ENCODE measurements around the gene SCAMP4.

Gene SCAMP4

DNA sequence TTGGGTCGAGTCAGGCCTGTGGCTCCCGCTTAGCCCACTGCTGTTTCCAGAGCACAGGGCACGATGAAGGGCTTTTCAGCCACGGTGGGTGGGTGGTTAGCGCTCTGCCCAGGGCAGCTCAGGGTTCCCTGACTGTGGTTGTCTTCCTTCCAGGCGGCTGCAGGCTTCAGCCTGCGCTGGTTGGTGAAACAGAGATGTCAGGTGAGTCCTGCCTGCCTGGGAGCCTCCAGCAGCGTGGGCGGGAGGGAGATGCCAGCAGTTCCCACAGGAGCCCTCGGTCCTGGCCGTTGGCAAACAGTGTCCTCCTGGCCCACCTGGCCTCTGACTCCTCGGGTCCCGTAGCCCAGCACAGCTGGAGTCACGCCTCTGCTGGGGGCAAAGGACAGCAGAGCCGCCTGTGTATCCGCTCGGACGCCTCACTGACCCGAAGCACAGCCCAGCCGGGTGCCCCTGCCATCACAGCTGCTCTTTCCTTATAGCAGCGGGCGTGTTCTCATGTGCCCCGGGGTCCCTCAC is 9.7 kb downstream of the SCAMP4 start:
- DNase-seq: no peak

DNA sequence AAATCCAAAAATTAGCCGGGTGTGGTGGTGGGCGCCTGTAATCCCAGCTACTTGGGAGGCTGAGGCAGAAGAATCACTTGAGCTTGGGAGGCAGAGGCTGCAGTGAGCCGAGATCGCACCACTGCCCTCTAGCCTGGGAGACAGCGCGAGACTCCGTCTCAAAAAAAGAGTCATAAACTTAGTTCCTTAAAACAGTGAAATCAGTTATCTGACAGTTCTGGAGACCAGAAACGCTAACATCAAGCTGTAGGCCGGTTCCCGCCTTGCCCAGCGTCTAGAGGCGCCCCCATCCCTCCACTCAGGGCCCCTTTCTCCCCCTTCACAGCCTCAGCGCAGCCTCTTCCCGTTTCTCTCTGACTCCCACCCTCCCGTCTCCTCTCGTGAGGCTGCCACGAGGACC is 11.9 kb downstream of the SCAMP4 start:
- DNase-seq: no peak

DNA sequence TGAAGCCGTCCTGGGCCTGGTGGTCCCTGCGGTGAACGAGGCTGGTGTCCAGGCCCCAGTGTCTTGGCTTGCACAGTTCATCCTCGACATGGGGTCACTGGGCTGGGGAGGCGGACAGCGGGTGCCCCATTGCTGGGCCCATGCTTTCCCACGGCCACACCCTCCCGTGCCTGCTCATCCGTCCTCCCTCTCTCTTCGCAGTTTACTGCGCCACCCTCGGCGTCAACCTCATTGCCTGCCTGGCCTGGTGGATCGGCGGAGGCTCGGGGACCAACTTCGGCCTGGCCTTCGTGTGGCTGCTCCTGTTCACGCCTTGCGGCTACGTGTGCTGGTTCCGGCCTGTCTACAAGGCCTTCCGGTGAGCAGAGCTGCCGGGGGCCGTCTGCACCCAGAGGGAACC is 12.7 kb downstream of the SCAMP4 start:
- no peak for DNase-seq

DNA sequence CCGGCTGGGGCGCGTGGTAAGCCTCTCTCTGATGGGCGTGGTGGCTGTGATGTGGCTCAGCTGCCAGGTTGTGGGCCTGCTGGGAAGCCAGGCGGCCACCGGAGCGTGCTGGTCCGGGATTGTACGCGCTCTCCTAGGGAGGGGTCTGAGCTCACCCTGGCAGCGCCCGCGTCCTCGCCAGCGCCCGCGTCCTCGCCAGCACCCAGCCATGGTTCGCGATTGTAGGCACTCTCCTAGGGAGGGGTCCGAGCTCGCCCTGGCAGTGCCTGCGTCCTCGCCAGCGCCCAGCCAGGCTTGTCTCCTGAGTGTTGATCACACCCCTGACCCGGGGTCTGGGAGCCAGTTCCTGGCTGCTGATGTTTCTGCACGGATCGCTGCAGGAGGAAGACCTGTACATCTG is 13.8 kb downstream of the SCAMP4 start:
- DNase-seq: no peak

DNA sequence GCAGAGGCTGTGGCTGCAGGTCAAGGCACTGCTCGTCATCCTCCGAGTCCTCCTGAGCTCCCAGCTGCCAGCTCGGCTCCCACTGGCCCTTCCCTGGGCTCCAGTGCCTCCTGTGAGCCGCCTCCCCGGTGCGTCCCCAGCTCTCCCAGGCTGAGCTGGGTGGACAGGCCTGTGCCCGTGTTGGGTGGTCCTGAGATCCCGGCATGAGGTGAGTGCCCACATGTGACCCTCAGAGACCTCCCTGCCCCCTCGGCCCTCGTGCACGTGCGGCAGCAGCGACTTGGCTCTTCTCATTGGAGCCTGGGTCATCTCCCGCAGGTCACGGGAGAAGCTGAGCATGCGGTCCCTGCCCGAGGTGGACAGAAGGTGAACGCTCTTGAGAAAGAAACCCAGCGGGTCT is 15.4 kb downstream of the SCAMP4 start:
- no peak for DNase-seq

DNA sequence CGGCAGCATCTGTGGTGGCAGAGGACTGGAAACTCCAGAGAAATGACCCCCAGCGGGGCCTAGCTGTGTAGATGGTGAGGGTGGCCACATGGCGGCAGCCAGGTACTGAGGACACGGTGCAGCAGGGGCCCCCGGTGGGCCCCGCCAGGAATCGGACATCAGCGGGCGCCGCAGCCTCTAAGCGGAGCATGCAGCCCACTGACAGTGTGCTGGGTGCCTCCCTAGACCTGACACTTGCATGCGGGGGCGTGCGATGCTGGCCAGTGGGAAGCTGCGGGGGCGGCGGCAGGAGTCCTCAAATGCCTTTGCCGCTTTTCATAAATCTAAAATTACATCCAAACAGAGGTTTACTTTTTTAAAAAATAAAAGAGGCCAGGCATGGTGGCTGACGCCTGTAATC is 16.1 kb downstream of the SCAMP4 start:
- no peak for DNase-seq

DNA sequence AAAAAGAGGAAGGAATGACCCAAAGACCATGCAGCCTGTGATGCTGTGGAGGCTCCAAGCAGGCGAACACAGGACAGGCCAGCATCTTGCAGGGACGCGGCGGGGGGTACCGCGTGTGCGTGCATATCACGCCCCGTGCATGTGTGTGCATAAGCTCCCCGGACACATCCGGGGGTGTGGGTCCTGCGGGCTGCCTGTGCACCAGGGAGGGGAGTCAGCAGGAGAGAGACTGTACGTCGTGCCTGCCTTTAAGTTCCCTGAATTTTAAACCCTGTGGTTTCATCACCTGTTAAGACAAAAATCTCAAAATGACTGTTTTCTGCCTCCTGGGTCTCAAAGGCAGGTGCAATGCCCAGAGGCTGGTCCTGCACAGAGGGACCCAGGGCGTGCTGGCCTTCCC is 16.6 kb downstream of the SCAMP4 start:
- DNase-seq: peak; percentile 57

DNA sequence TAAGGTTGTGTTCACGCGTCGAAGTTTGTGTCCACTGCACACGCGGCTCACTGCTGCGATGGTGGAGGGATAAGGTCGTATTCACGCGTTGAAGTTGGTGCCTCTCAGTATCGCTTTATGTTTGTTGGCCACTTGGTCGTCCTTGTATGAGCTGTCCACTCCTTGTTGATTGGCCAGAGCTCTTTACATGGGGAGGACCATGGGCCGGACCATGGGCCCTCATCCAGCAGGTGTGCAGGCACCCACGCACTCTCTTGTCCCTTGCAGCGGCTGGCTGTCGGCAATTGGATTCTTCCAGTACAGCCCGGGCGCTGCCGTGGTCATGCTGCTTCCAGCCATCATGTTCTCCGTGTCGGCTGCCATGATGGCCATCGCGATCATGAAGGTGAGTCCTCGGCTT is 17.6 kb downstream of the SCAMP4 start:
- DNase-seq: no peak

DNA sequence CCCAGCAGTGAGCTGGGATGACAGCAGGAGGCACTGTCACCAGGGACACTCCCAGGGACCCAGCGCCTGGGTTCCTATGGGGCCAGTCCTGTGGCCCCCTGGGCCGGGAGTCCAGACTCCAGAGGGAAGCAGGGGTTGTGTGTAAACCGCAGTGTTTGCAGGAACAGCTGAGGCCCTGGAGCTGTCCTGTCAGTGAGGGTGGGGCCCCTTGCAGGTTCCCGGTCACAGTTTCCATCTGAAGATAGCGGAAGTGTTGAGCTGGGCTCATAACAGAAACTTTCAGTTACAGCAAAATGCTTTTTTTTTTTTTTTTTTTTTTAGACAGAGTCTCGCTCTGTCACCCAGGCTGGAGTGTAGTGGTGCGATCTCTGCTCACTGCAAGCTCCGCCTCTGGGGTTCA is 18.1 kb downstream of the SCAMP4 start:
- peak; percentile 81 for DNase-seq

DNA sequence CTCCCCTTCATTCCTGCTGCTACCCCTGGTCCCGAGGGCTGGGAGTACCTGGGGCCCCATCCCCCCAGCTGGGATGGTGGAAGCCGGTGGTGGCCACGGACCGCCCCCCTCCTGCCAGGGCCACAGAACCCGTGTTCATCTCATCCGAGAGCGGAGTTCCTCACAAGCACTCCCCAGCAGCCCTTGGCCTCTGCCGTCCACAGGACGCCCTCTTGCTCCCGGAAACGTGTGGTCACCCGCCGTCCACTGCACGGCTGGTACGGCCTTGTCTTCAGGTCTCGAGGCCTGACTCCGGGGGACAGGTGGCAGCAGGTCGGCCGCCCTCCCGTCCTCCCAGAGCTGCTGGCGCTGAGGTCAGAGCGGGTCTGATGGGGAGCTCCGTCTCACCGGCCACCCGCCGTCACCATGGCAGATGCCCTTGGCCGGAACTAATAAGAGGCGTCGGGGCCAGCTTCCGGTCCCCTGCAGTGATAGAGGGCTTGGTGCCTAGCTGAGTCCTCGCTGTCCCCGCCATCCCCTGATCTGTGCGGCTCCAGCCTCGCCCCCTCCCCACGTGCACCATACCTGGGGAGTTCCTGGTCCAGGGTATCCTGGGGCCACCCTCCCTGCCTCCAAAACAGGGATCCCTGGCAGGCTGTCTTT is 19.2 kb downstream of the SCAMP4 start:
- DNase-seq: no peak

DNA sequence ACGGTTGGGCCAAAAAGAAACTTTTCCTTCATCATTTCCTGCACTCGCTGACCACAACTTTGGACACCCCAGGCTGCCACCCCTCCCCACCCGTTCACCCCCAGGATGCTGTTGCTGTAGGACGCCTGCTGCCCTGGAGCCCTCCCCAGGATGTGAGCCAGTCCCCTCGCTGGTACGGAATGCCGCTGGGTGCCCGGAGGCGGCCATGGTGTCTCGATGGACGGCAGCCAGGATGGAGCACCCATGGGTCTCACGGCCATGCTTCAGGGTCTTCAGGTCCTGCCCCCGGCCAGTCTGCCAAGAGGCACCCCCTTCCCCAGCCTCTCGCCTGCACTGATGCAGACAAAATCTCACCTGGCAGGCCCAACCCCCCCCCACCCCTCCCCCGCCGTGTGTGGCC is 20.3 kb downstream of the SCAMP4 start:
- no peak for DNase-seq

DNA sequence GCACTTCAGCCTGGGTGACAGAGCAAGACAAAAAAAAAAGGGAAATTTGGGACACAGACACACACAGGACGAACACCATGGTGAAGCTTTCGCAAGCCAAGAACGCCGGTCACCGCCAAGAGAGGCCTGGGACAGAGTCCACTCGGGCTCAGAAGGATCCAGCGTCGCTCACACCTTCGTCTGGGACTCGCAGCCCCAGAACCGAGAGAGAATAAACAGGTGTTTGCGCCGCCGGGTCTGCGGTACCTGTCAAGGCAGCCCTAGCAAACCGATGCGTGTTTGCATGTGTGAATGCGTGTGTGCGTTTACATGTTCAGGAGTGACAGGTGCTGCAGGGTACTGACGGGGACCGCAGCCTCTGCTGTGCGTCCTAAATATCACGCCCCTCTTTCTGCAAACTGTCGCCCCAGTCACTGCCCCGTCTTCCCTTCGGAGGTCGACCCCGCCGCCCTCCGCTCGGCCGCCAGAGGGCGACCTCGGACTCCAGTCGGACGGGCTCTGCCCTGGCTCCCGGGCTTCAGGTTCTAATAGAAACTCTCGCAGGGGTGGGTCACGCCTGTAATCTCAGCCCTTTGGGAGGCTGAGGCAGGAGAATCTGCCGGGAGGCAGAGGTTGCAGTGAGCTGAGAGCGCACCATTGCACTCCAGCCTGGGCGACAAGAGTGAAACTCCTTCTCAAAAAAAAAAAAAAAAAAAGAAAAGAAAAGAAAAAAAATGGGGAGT is 24.0 kb downstream of the SCAMP4 start:
- DNase-seq: peak; percentile 88

DNA sequence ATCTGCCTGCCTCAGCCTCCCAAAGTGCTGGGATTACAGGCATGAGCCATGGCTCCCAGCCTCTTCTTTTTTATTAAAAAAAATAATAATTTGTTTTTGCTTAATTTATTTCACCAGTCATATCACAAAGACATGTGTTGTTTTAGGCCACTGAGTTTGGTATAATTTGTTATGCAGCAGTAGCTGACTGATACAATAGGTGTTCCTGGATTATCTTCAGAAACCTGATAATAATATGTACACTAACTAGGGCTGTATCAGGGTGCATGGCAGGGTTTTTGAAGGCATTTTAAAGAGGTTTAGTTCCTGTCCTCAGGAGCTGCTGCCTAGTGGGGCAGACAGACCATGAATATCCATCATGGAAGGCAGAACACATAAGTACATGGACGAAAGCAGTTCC is 26.2 kb downstream of the SCAMP4 start:
- DNase-seq: no peak

DNA sequence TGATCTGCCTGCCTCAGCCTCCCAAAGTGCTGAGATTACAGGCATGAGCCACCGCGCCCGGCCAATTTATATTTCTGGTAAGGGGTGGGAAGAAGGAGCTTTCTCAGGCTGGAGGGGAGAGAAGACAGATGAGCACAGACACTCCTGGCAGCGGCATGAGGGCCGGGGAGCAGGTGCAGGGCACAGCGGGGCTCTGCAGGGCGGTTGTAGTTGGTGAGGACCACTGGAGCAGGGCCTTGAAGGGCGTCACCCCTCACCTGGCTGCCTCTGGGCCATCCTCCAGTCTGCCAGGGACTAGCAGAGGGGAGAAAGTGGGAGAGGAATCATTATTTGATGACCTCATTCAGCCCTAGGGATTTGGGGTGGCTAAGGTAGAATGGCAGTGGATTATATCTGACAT is 27.2 kb downstream of the SCAMP4 start:
- DNase-seq: no peak

DNA sequence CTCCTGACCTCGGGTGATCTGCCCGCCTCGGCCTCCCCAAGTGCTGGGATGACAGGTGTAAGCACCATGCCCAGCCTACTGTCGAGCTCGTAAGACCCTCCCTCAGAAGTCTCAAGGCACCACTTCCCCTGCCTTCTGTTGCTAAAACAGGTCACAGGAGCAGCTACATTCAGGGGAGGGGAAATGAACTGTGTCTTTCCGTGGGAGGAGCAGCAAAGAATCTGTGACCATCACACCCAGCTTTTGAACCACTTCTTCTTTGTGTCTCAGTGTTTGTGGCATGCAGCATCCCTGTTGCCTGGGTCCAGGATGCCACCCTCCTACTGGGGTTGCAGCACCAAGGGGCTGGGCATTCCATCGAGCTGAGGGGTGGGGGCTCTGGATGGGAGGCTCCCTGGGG is 28.0 kb downstream of the SCAMP4 start:
- no peak for DNase-seq

DNA sequence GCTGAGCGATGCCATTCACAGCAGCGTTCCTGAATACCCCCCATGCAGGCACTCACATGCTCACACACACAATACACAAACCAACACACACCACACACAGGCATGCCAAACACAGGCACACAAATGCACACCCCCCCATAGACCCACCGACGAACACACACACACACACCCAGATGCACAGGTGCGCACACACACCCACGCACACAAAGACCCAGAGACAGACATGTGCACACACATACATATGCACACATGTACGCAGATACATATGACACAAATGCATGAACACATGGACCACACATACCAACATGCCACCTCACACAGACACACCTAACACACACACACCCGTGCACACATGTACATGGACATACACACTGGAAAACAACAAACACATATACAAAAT is 28.7 kb downstream of the SCAMP4 start:
- no peak for DNase-seq

DNA sequence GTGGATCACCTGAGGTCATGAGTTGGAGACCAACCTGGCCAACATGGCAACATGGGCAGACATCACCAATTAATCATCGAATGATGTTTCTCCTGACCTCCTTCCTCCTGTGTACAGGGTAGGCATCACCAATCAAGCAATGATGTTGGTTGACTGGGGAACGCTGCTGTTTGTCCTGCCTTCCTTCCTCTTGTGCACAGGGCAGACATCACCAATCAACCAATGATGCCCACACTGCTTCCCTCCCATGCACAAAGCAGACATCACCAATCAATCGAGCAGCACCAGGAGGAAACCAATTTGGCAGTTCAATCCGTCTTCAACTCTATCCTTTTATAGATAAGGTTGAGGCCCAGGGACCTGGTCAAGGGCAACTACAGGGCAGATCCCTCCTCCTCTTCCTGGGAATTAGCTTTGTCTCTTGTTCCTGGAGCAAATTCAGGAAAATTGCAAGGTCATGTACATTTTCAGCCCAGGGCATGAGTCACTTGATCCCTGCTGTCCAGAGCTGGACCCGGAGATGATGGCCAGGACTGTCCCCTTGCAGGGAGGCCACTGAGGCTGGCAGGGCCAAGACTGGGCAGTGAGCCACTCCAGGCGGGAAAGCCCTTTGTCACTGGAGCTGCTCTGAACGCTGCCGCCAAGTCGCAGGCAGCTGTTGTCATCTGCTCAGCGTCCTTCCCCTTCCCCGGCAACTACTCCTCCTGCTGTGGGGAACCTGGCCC is 30.4 kb downstream of the SCAMP4 start:
- peak; percentile 62 for DNase-seq

DNA sequence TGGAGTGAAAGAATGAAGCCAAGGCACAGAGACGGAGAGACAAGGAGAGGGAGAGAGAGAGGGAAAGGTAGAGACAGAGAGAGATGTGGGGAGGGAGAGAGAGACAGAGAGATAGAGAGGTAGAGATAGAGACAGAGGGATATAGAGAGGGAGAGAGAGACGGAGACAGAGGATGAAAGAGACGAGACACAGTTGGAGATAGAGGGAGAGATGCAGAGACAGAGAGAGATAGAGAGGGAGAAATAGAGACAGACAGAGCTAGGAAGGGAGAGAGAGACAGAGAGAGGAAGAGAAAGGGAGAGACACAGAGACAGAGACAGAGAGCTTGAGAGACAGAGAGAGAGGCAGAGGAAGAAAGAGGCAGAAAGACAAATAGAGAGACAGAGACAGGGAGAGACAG is 31.2 kb downstream of the SCAMP4 start:
- DNase-seq: no peak

DNA sequence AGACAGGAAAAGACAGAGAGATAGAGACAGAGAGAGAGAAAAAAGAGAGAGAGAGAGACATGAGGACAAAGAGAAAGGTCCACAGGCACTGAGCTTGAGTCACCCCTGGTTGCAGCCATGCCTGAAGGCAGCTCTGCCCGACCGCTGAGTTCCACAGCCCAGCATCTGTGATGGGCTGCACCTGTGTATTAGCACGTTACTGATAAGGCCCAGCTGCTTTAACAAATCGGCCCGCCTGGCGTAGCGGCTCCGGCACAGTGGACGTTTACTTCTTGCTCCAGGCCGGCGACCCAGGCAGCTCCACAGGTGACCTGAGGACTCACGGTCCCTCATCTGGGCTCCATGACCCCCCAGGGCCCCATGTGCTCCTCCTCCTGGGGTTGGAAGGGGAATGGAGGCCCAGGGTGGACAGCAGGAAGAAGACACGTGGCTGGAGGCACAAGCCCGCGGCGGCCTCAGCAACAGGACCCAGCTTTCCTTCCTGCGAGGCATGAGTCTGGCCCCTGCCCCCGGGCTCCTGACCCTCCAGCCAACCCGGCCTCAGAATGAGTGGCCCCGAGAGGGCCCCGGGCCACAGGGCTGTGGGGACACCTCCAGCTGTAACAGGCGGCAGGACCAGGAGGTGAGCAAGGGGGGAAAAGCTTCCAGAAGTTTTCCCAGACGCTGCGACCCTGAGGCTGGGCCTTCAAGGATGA is 31.9 kb downstream of the SCAMP4 start:
- DNase-seq: no peak

DNA sequence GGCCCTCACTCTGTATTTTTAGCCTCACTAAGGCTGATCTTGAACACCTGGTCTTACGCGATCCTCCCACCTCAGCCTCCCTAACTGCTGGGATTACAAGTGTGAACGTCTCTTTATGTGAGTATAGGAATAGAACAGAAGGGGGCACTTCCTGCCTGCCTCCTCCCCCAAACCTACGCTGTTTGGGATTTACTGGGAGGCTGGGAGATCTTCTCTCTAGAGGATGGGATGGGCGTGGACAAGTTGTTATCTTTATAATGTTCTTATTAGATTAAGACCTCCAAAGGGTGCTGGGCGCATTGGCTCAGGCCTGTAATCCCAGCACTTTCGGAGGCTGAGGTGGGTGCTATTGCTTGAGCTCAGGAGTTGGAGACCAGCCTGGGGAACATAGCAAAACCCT is 32.9 kb downstream of the SCAMP4 start:
- no peak for DNase-seq

DNA sequence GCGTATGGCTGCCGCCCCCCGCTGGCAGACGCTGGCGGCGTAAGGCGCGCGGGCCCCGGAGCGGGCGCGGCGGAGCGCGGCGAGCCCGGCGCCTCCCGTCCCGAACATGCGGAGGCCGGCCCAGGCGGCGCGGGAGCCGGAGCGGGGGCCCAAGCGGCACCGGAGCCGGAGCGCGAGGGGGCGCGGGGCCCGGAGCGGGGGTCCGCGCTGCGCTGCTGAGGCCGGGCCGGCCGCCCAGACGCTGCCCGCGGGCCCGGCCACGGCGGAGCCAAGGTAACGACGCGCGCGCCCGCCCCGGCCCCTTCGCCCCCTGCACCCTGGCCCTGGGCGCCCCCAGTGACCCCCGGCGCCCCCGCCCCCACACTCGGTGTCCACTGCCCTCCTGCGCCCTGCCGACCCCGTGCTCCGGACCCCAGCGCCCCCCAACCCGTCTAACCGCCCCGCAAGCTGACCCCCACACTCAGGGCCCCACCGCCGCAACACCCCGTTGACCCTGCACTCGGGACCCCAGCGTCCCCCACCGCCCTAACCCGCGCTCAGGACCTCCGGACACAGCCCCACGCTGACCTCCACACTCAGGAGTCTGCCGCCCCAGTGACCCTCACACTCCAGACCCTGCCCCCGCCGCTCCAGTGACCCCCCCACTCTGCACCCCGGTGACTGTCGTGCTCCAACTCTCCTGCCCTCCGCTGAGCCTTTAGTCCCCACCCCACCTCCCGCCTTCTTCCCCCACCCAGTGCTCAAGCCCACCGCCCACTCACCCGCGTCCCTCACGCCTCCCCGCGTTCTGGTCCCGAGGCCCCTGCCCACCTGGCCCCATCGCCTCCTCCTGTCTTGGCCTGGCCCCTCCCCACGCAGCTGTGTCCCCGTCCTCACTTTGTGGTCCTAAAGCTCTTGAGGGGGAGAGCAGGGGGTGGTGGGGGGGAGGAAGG is 36.2 kb downstream of the SCAMP4 start, which contains the start of gene CSNK1G2:
Gene CSNK1G2, plus strand, starts transcription at position 27 of the 932 bp plus-strand sequence. CDS start 28,601 bp downstream, outside the sequence.
- DNase-seq: no peak
